SK-MEL-5 (cell line): ENCODE measurements around the gene SPRR4. TPM values are rescaled to one million over a fixed set of nuclear protein-coding genes. Genes with fewer than 3 reads are reported as not detected.

Experiments used
- DNase-seq: peaks from one replicate; pipeline ENCODE4 v3.0.0-alpha.2; 2016; ENCODE audit warnings: low read depth, low spot score
- in situ Hi-C: cut with HindIII; loops from 2 replicates; pipeline ENCODE4 v1.10.0; 2016; ENCODE audit warnings: low sequenced_read_pairs, high pct_unique_total_duplicates, low pct_unique_long_range_greater_than_20kb
- total RNA-seq: library from RNA; depleted of rRNA; stranded (reverse); fragments of >200 nt; shearing (Covaris generic); gene quantifications from 2 replicates; pipeline ENCODE4 v1.2.3, GENCODE V29; 2014

The SPRR4 gene
- total RNA-seq, 1 experiment from 2014 or later: not detected

DNA sequence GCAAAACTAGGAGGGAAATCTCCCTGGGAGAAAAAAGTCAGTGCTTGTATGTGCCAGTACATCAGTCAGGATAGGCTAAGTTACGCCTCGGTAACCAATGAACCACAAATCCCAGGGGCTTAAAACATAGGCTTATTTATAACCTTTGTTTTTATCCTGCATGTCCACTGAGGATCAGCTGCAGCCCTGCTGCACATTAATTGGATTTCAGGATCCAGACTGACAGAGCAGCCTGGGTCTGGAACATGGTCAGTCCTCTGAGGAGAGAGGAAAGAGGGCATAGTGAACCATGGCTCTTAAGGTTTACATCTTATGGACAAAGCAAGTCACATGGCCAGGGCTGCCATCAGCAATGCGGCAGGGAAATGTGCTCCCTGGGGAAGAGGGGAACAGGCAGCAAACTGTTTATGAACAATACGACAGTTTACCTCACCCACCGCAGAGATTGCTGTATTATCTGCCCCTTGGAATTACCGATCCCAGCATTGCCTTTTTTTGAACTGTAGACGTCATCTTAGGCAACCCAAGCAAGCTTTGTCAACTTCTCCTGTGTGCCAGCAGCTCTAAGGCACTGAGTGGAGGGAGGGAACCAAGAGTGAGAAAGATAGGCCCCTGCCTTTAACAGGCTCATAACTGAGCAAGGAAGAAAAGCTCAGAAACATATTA, 9.1 kb upstream of the SPRR4 start:
- DNase-seq: peak; percentile 38
- in situ Hi-C loops: no loop called here

DNA sequence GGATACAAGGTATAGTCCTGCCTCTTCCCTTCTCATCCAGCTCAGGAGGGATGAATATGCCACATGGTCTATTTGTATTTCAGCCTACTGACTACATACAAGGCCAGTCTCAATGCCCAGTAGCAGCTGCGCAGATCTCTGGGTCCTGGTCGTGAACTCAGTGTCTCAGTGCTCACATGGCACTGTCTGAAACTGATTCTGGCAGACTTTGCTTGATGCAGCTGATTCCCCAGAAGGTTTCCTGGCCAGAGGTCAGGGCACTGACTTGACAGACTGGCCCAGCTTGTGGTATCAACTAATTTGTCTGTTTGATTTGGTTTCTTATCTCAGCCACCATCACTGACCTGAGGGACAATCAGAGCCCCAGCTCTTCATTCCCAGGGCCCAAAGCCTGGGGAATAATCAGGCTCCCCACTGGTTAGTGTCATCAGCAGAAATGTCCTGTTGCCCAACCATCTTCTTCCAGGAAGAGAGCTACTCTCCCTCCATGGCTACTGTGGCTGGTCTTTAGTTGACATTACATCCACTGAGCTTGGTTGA, 7.5 kb upstream of the SPRR4 start:
- no peak for DNase-seq
- in situ Hi-C loops: no loop called here

- in situ Hi-C loops: no loop called here
- DNase-seq: no peak
Observed at GRCh38 chr1:152964536-152964935, 5.9 kb upstream of the SPRR4 start.

GRCh38 chr1:152965853-152966252, 4.6 kb upstream of the SPRR4 start:
- no peak for DNase-seq
- in situ Hi-C loops: no loop called here

- DNase-seq: no peak
- in situ Hi-C loops: no loop called here
Observed at GRCh38 chr1:152967201-152967600, 3.2 kb upstream of the SPRR4 start.

DNA sequence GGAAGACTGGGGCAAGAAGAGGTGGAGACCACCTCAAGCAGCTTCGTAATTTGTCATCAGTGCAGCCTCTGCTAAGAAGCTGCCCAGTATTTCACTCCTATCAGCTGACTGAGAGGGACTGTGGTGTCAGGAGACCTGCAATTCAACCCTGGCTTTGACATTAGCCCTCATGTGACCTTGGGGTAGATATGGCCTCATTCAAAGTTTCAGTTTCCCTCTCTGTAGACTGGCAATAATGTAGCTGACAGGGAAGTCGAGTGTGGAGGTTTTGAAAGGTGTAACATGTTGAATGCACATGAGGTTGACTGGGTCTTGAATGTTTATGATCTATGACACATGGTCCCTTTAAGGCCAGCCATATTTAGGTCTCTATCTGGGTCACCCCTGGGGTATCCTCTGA, 2.2 kb upstream of the SPRR4 start:
- peak; percentile 11 for DNase-seq
- in situ Hi-C loops: no loop called here

GRCh38 chr1:152969036-152969435, 1.4 kb upstream of the SPRR4 start:
- DNase-seq: no peak
- in situ Hi-C loops: no loop called here

- DNase-seq: no peak
- in situ Hi-C loops: no loop called here
Observed at GRCh38 chr1:152972196-152972886, 1.9 kb downstream of the SPRR4 start.

- no peak for DNase-seq
- in situ Hi-C loops: no loop called here
Observed at GRCh38 chr1:152976688-152977087, 6.2 kb downstream of the SPRR4 start.

- in situ Hi-C loops: no loop called here
- no peak for DNase-seq
Observed at GRCh38 chr1:152977614-152978013, 7.2 kb downstream of the SPRR4 start.

DNA sequence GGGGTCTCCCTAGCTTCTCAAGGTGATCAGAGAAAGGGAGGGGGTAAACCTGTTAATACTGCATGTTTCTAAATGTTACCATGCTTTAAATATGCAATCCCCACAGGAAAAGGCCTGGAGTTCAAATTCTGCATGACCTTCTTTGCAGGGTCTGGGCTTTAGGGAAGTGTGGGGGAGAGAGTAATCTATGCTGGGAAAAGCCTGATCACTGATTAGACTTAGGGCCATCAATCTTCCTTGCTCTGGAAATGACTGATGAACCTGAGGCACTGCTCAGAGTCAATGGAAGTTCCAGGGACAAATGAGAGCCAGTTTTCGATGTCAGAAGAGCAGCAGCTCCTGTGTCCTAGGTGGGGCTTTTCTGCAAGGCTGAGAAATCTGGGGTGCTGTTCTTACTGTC, 10.2 kb downstream of the SPRR4 start:
- in situ Hi-C loops: no loop called here

DNA sequence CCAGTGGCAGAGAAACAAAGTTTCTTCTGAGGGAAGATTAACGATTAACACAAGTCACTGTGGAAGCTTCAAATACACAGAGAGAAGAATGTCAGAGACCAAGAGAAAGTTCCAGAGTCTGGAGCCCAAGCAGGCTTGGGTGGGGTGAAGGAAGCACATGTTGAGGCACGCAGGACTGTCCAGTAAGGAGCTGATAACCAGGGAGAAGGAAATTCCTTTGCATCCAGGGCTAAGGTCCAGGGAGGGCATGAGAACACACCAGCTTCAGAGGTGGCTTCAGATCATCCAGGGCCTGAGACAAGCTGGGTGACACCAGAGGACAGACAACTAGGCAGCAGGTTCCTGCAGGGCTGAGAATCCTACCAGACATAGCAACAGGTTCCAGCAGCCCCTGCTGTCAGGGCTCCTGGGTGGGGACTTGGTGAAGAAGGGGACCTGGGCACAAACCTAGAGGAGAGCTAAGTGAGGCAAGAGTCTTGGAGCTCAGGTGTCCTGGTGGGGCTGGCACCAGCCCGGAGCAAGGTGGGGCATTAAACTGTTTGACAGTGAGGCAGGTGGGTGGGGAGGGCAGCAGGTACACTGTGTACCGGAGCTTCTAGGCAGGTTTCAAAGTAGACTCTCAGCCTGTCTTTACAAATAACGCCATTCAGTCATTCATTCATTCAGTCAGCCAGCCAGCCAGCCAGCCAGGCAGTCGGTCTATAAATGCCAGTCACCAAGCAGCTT, 10.9 kb downstream of the SPRR4 start:
- no peak for DNase-seq
- in situ Hi-C loops: no loop called here

More for the DNA sequence above, 10.2 kb downstream of the SPRR4 start:
- DNase-seq: no peak

GRCh38 chr1:152982076-152982475, 11.6 kb downstream of the SPRR4 start:
- no peak for DNase-seq
- in situ Hi-C loops: no loop called here

DNA sequence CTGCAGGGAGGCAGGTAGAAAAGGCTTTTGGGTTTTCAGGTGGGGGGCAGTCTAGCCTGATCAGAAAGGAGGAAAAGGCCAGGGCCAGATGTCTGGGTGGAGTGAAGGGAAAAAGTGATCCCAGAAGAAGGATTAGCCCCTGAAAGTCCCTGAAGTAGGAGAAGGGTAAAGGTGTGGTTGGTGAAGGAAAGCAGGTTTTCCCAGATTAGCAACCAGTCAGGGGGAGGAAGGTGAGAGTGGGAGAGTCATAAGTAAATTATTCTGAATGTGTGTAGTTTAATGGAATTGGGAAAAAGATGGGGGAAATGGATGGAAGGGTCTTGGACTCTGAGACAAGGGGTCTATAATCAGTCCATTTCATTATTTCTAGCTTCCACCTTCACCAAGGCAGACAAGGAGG, 12.8 kb downstream of the SPRR4 start:
- in situ Hi-C loops: no loop called here
- DNase-seq: no peak

GRCh38 chr1:152983743-152984142, 13.3 kb downstream of the SPRR4 start, which contains the start of gene SPRR1A:
SPRR1A (plus strand) TSS chr1:152984081; CDS start chr1:152985231, 1,150 bp downstream.
- in situ Hi-C loops: no loop called here
- no peak for DNase-seq

DNA sequence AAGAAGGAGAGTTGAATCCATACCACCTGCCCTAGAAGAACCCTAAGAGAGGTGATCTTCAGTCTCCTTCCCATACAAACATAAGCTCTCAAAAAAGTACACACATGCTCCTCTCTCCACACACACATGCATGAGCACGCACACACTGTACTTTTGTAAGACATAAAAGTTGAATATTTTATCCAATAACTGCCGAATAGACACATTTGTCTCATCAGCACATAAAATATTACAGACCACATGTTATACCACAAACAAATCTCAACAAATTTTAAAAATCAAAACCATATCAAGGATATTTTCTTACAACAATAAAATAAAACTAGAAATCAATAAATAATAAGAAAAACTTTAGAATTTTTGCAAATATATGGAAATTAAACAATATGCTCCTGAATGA, 16.1 kb downstream of the SPRR4 start:
- in situ Hi-C loops: no loop called here
- no peak for DNase-seq

GRCh38 chr1:152993186-152993585, 22.7 kb downstream of the SPRR4 start:
- in situ Hi-C loops: no loop called here

DNA sequence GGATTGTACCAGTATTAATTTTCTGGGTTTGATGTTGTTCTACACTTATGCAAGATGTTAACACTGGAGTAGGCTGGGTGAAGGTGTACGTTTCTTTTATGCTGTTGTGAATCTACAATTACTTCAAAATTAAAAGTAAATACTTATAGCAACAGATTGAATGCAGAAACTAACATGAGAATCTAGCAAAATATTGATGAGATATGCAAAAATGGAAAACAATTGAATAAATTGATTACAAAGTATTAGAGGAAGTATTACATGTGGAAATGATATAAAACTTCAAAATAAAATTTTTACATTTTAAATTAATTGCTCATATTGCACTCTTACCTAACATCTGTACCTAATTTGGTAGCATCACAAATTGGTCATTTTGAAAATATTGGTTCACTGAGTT, 25.4 kb downstream of the SPRR4 start:
- no peak for DNase-seq
- in situ Hi-C loops: no loop called here

More at GRCh38 chr1:152993186-152993585, 22.7 kb downstream of the SPRR4 start:
- DNase-seq: no peak
